Activated naive CD8-positive, alpha-beta T cell treated with anti-CD3 and anti-CD28 coated beads, Interleukin-2, amount 50 U/mL, for 24 hours (primary cell): ENCODE results near the gene SIK2.
A peak's percentile ranks its signal among the peaks of the same experiment; 100 is the strongest.

Experiments used
- ATAC-seq: fragments of 150-1000 bp; cut with Tn5 transposase; one replicate; pipeline ENCODE4 v1.10.0; 2021
- DNase-seq: peaks from one replicate; pipeline ENCODE4 v3.0.0; 2021
- H3K27ac Mint-ChIP-seq: one replicate; pipeline ENCODE4 v1.8.0; 2021; ENCODE audit warnings: mild to moderate bottlenecking, mixed read lengths
- H3K27me3 Mint-ChIP-seq: one replicate; pipeline ENCODE4 v1.8.0; 2021; ENCODE audit warnings: mixed read lengths
- H3K36me3 Mint-ChIP-seq: one replicate; pipeline ENCODE4 v1.8.0; 2021; ENCODE audit warnings: low read depth, mixed read lengths
- H3K4me1 Mint-ChIP-seq: one replicate; pipeline ENCODE4 v1.8.0; 2021; ENCODE audit warnings: mixed read lengths
- H3K4me3 Mint-ChIP-seq: one replicate; pipeline ENCODE4 v1.8.0; 2021; ENCODE audit warnings: mild to moderate bottlenecking, moderate library complexity, mixed read lengths
- H3K9me3 Mint-ChIP-seq: one replicate; pipeline ENCODE4 v1.8.0; 2021; ENCODE audit warnings: mixed read lengths

SIK2 gene

GRCh38 chr11:111674941-111675340 is 72.7 kb downstream of the SIK2 start:
- Mint-ChIP-seq H3K4me3 (no peak overlapping the region), H3K4me1 (peaks cover 8% of the 10 kb centered on the region), H3K36me3 (peaks cover 35% of the 10 kb centered on the region), H3K9me3 (no peaks in the 10 kb centered on the region), H3K27ac (no peak overlapping the region), H3K27me3 (no peaks in the 10 kb centered on the region)
- DNase-seq = no peak
- ATAC-seq = no peak

GRCh38 chr11:111675891-111676290 is 73.6 kb downstream of the SIK2 start:
- H3K9me3 Mint-ChIP-seq = no peaks in the 10 kb centered on the region
- H3K4me1 Mint-ChIP-seq = peaks cover 8% of the 10 kb centered on the region
- ATAC-seq (no peak), DNase-seq (no peak)
- H3K27ac Mint-ChIP-seq = no peak overlapping the region
- peaks cover 35% of the 10 kb centered on the region for H3K36me3 Mint-ChIP-seq
- H3K27me3 Mint-ChIP-seq = no peaks in the 10 kb centered on the region
- H3K4me3 Mint-ChIP-seq = no peak overlapping the region

- H3K4me3 Mint-ChIP-seq = no peak overlapping the region
- ATAC-seq (no peak), DNase-seq (no peak)
- no peaks in the 10 kb centered on the region for H3K27me3 Mint-ChIP-seq
- no peak overlapping the region for H3K27ac Mint-ChIP-seq
- H3K36me3 Mint-ChIP-seq = peaks cover 30% of the 10 kb centered on the region
- no peaks in the 10 kb centered on the region for H3K9me3 Mint-ChIP-seq
- H3K4me1 Mint-ChIP-seq = peaks cover 8% of the 10 kb centered on the region
Observed at GRCh38 chr11:111676878-111677585, 74.8 kb downstream of the SIK2 start.

- peaks cover 16% of the 10 kb centered on the region for H3K36me3 Mint-ChIP-seq
- no peak for ATAC-seq
Observed at GRCh38 chr11:111680486-111681175, 78.4 kb downstream of the SIK2 start.

GRCh38 chr11:111683806-111684205 is 81.6 kb downstream of the SIK2 start:
- Mint-ChIP-seq H3K27me3 (no peaks in the 10 kb centered on the region), H3K4me3 (no peak overlapping the region), H3K36me3 (peaks cover 16% of the 10 kb centered on the region), H3K4me1 (no peaks in the 10 kb centered on the region), H3K9me3 (no peaks in the 10 kb centered on the region), H3K27ac (no peak overlapping the region)
- ATAC-seq (no peak), DNase-seq (no peak)

More at GRCh38 chr11:111680486-111681175, 78.4 kb downstream of the SIK2 start:
- Mint-ChIP-seq H3K9me3 (no peaks in the 10 kb centered on the region), H3K4me1 (no peaks in the 10 kb centered on the region), H3K27ac (no peak overlapping the region), H3K4me3 (no peak overlapping the region), H3K27me3 (no peaks in the 10 kb centered on the region)
- no peak for DNase-seq

- no peaks in the 10 kb centered on the region for H3K27me3 Mint-ChIP-seq
- H3K9me3 Mint-ChIP-seq = no peaks in the 10 kb centered on the region
- ATAC-seq (no peak), DNase-seq (no peak)
- no peaks in the 10 kb centered on the region for H3K4me1 Mint-ChIP-seq
- peaks cover 17% of the 10 kb centered on the region for H3K36me3 Mint-ChIP-seq
- no peak overlapping the region for H3K27ac Mint-ChIP-seq
- no peak overlapping the region for H3K4me3 Mint-ChIP-seq
Observed at GRCh38 chr11:111684251-111684650, 82.0 kb downstream of the SIK2 start.

GRCh38 chr11:111688013-111688412 is 85.8 kb downstream of the SIK2 start:
- Mint-ChIP-seq H3K27ac (no peak overlapping the region), H3K36me3 (peaks cover 29% of the 10 kb centered on the region), H3K4me1 (no peaks in the 10 kb centered on the region), H3K9me3 (no peaks in the 10 kb centered on the region), H3K27me3 (no peaks in the 10 kb centered on the region), H3K4me3 (no peak overlapping the region)
- DNase-seq = no peak
- no peak for ATAC-seq

- Mint-ChIP-seq H3K27ac (no peak overlapping the region), H3K36me3 (peaks cover 24% of the 10 kb centered on the region)
Observed at GRCh38 chr11:111691176-111691575, 88.9 kb downstream of the SIK2 start.

GRCh38 chr11:111691741-111692140 is 89.5 kb downstream of the SIK2 start:
- H3K4me1 Mint-ChIP-seq = no peaks in the 10 kb centered on the region
- H3K36me3 Mint-ChIP-seq = peaks cover 24% of the 10 kb centered on the region
- no peaks in the 10 kb centered on the region for H3K27me3 Mint-ChIP-seq
- H3K27ac Mint-ChIP-seq = no peak overlapping the region
- no peak for ATAC-seq
- DNase-seq = no peak
- H3K4me3 Mint-ChIP-seq = no peak overlapping the region
- H3K9me3 Mint-ChIP-seq = no peaks in the 10 kb centered on the region

More at GRCh38 chr11:111691176-111691575, 88.9 kb downstream of the SIK2 start:
- Mint-ChIP-seq H3K4me3 (no peak overlapping the region), H3K27me3 (no peaks in the 10 kb centered on the region), H3K4me1 (no peaks in the 10 kb centered on the region), H3K9me3 (no peaks in the 10 kb centered on the region)
- ATAC-seq (no peak), DNase-seq (no peak)

GRCh38 chr11:111693224-111693937 is 91.1 kb downstream of the SIK2 start:
- Mint-ChIP-seq H3K36me3 (peaks cover 16% of the 10 kb centered on the region), H3K4me3 (no peak overlapping the region), H3K9me3 (no peaks in the 10 kb centered on the region), H3K27me3 (no peaks in the 10 kb centered on the region), H3K4me1 (no peaks in the 10 kb centered on the region), H3K27ac (no peak overlapping the region)
- ATAC-seq (no peak), DNase-seq (no peak)

GRCh38 chr11:111694851-111695250 is 92.6 kb downstream of the SIK2 start:
- H3K27me3 Mint-ChIP-seq = no peaks in the 10 kb centered on the region
- no peaks in the 10 kb centered on the region for H3K9me3 Mint-ChIP-seq
- H3K36me3 Mint-ChIP-seq = peaks cover 10% of the 10 kb centered on the region
- no peak for DNase-seq
- no peak for ATAC-seq
- H3K27ac Mint-ChIP-seq = no peak overlapping the region
- no peak overlapping the region for H3K4me3 Mint-ChIP-seq
- H3K4me1 Mint-ChIP-seq = peaks cover 7% of the 10 kb centered on the region

- ATAC-seq = no peak
- H3K4me1 Mint-ChIP-seq = peaks cover 7% of the 10 kb centered on the region
- H3K36me3 Mint-ChIP-seq = peaks cover 1% of the 10 kb centered on the region
- H3K27me3 Mint-ChIP-seq = no peaks in the 10 kb centered on the region
- no peak overlapping the region for H3K4me3 Mint-ChIP-seq
- DNase-seq = no peak
- no peaks in the 10 kb centered on the region for H3K9me3 Mint-ChIP-seq
- H3K27ac Mint-ChIP-seq = no peak overlapping the region
Observed at GRCh38 chr11:111696556-111696955, 94.3 kb downstream of the SIK2 start.

- DNase-seq (no peak), ATAC-seq (no peak)
- no peaks in the 10 kb centered on the region for H3K27me3 Mint-ChIP-seq
- H3K4me3 Mint-ChIP-seq = no peak overlapping the region
- H3K36me3 Mint-ChIP-seq = peaks cover under 1% of the 10 kb centered on the region
- H3K27ac Mint-ChIP-seq = no peak overlapping the region
- no peaks in the 10 kb centered on the region for H3K9me3 Mint-ChIP-seq
- H3K4me1 Mint-ChIP-seq = peaks cover 7% of the 10 kb centered on the region
Observed at GRCh38 chr11:111697933-111698371, 95.7 kb downstream of the SIK2 start.

GRCh38 chr11:111698852-111699559 is 96.8 kb downstream of the SIK2 start:
- H3K27ac Mint-ChIP-seq = peak overlapping the region; percentile 24

More at GRCh38 chr11:111698852-111699559, 96.8 kb downstream of the SIK2 start:
- Mint-ChIP-seq H3K4me1 (peaks cover 7% of the 10 kb centered on the region), H3K36me3 (peaks cover 2% of the 10 kb centered on the region), H3K9me3 (no peaks in the 10 kb centered on the region), H3K4me3 (no peak overlapping the region), H3K27me3 (no peaks in the 10 kb centered on the region)
- DNase-seq (no peak), ATAC-seq (peak; percentile 73)
